ENCODE results near the gene GPC6.

Gene GPC6

GRCh38 chr13:93325303-93326233 is 99.0 kb downstream of the GPC6 start:
- DNase-seq: no peak

DNA sequence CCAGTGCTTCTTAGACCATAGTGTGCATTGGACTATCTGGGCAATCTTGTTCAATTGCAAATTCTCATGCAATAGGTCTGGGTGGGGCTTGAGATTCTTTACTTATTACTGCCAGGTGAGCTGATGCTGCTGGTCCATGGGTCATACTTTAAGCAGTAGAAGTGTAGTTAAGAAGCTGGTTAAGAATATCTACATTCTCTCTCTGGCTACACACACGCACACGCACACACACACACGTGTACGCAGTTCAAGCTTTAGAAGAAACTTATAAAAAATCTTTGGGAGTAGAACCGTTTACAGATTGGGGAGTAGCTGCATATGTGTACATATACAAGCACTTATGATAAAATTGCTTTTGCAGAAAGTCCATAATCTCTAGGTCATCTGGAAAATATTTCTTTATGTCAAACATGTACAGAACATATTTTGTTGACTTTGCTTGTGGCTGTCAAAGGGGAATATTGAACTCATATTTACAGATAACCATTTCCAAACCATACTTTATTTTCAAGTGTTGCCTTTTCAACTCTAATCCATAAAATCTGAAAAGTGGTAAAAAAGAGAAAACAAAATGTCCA is 99.7 kb downstream of the GPC6 start:
- DNase-seq: no peak

DNA sequence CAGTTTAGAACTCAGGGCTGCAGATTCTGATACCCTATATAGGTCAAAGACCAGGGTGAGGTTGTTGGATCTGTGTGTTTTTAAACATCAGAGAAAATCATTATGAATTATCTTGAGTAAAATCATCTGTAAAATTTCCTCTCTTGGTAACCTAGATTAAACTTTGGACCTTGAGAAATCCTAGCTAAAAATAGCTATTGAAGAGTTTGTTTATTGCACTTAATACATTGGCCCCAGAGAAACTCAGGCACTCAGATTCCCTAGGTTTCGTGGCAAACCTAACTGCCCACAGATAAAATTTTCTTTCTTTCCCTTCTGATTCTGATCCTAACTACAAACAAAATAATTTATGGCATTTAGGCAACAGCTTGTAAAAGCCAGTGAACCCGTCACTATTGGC is 102.3 kb downstream of the GPC6 start:
- no peak for DNase-seq

- DNase-seq: no peak
Observed at GRCh38 chr13:93336728-93337127, 110.1 kb downstream of the GPC6 start.

DNA sequence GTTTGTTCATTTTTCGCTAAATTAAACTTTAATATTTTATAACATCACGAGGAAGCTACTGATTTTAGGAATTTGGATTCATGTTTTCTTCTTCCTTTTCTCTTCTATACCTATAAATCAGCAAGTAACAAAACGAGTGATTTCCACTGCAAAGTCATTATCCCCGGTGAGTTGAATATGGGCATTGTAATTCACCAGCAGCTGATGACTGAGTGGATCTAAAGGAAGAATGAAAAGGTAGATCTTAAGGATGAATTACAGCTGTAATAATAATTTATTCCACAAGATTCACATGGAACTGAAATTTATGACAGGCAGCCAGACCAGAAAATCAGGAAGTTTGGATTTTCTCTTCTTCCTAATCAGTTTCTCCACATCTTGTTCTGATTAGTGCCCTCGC is 111.4 kb downstream of the GPC6 start:
- DNase-seq: no peak

DNA sequence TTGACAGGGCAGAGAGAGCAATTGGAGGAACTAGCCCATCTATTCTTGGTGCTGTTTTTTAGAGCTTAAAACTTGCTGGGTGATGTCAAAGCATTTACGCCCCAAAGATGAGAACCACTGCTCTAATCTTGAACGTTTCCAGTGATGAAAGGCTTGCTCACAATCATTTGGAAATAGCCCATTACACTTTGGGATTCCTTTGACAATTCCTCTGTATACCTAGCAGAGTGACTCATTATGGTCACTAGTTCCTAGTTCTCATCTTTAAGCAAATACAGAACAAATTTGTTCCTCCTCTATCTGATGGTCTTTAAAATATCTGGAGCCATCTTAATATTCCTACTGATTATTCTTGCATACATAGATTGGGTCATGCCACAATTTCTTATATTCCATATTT is 112.3 kb downstream of the GPC6 start:
- no peak for DNase-seq

GRCh38 chr13:93339550-93339949 is 112.9 kb downstream of the GPC6 start:
- no peak for DNase-seq

- no peak for DNase-seq
Observed at GRCh38 chr13:93341517-93341916, 114.9 kb downstream of the GPC6 start.

GRCh38 chr13:93343097-93343496 is 116.5 kb downstream of the GPC6 start:
- no peak for DNase-seq

DNA sequence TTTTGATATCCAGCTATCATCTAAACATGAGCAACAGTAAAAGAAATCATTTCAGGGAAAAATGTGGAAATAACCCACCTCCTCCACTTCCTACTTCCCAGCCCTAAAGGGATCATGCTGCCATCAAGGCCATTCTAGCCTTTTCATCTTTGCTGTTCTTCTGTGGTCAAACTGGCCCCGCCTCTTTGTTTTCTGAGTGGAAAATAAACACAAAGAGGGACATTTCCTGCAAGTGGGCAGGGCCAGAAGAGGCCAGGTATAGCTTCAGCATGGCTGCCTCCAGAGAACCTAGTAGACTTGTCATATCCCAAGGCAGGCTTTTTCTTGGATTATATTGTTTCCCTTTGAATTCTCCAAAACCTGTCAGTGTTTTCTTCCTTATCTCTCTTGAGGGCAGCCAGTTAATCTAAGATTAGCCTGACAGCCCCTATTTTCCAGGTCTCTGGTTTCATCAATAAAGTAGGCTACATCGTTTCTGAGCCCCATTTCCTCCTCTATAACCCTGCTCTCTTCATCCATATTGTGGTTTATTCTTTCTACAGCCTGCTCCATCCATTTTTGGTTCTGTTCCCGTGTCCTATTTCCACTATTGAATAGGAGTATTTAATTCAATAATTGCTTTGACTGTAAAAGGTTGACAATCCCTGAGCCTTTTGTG is 117.6 kb downstream of the GPC6 start:
- DNase-seq: no peak

DNA sequence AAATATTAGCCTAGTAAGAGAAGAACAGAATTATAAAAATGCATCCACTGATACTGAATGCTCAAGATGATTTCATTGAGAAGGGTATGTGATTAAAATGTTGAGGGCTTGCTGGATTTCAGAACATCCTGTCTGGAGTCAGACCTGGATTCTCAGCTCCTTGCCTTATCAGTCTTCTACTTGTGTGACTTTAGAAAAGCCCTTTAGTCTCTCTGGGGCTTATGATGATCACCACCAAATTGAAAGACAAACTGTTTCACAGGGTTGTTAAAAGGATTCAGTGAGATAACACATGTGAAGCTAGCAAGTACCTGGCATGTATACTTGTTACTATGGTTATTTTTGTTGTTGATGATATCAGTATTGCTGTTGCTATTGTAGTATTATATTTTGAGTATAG is 118.4 kb downstream of the GPC6 start:
- DNase-seq: no peak

GRCh38 chr13:93345770-93346169 is 119.2 kb downstream of the GPC6 start:
- DNase-seq: no peak

DNA sequence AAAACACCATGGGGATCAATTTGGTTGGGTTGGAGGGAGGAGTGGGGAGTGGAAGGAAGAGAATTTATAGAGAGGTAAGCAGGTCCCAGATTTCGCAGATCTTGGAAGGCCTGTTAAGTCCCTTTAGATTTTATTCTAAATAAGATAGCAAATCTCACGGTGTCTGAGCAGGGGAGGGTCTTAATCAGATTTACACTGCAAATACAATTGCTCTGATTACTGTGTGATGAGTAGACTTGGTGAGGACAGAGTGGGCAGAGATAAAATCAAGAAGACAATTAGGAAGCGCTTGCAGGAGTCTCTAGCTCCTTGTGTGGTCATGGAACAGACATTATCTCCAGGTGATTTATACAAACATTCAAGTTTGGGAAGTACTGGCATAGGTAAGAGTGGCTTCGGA is 126.0 kb downstream of the GPC6 start:
- DNase-seq: no peak

DNA sequence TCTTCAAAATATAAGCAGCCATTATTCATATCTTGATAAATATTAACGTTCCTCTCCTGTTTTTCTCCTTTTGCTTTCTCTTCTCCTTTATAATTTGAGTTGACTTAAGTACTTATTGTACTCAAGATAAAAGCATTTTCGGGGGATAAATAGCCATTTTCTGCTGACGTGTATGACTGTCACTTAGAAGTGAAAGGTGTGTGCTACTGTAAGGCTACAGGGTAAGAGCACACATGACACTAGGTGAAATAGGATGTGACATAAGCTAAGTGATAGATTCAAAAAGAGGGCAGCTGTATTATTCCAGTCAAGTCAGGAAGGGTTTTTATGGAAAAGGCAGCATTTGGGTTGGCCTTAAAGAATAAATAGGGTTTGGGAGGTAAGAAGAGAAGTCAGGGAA is 128.5 kb downstream of the GPC6 start:
- DNase-seq: no peak

DNA sequence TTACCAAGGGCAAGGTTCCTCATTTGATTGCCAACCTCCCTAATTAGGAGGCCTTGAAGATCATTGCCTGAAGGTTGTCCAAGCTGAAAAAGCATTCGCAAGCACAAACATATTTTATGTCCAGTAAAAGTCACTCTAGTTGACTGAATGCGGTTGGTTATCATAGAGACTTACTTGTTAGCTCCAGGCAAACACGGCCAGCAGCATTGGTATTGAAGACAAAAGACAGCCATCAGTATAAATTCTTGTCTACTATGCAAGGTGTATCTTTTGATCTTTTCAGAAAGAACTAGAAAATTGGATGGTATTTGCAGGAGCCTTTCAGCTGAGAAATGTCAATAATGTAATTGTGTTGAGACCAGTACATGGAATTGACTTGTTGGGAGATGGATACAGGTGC is 129.9 kb downstream of the GPC6 start:
- DNase-seq: peak; percentile 42

DNA sequence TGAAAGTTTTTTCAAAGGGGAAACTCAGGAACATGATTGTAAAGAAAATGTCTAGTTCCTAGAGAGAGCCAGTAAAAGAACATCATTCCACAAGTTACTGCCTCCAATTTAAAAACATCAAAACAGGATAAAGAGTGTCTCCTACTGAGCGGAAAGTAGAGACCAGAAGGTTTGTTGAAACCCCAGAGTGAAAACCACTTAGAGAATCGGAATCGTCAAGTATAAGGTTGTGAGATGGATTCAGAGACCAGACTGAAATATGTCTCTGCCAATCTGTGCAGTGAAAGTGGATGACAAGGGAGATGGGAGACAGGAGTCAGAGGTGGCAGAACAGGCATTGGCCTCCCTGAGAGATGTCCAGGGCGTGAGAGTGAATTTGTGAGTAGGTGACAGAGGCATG is 133.4 kb downstream of the GPC6 start:
- DNase-seq: no peak

- DNase-seq: peak; percentile 67
Observed at GRCh38 chr13:93361703-93362102, 135.1 kb downstream of the GPC6 start.

DNA sequence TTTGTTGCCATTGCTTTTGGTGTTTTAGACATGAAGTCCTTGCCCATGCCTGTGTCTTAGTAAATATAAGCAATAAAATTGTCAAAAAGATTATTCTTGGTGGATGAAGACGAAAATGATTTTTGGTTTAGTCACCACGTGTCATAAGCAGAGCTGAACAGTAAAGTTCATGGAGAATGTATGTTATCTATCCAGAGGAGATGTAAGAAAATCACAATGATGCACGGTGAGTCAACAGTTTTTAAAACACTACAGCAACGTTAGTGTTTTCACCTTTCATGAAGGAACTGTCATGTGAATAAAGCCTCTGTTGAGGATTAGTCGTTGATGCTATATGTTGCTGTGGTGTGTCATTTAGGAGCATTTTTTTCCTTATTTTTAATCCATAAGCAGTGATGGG is 137.6 kb downstream of the GPC6 start:
- no peak for DNase-seq

DNA sequence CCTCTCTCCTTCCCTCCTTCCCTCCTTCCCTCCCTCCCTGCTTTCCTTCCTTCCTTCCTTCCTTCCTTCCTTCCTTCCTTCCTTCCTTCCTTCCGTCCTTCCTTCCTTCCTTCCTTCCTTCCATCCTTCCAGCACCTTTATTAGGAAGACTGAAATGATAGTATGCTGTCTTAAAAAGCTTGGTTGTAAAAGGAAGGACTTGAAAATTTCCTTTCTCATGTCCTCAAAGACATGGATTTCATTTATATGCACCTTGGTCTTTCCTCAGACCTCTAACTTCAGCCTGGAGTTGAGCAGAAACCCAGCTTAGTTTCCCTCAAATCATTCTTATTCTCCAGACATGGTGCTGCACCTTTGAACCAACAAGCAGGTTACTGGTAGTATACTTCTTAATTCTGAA is 141.7 kb downstream of the GPC6 start:
- DNase-seq: no peak

- DNase-seq: no peak
Observed at GRCh38 chr13:93368718-93369117, 142.1 kb downstream of the GPC6 start.

DNA sequence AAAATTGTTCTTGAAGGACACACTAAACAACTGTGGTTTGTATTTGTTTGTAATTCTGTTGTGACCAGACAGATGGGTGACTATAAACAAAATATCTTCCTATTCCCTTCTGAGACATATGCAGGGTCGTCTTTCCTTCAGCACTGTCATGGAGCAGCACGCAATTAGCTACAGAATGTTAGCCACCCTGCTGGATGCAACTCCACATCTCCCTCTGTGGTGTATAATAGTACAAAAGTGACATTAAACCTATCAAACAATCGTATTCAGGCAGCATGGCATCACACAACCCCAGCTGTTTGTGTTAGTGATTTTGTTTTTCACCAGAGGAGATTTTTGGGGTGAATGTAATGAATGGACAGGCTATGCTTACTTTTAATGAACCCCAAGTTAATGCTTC is 146.2 kb downstream of the GPC6 start:
- DNase-seq: no peak

DNA sequence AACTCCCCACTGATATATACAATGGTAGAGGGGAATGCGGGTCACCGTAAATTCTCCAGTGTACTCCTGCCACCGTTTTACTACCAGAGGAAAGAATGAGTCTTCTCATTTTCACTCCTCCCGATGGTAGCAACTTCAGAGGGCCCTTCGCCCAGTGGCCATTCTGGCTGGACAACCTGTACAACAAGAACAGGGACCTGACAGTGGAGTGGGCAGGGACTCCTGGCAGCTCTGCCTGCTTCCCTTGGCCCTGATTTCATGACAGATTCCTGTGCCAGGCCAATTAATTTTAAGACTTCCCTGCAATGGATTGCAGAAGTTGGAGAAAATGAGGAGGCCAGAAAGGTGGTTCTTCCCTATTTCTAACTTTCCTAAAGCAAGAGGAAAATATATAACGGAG is 148.9 kb downstream of the GPC6 start:
- no peak for DNase-seq

GRCh38 chr13:93377196-93377595 is 150.6 kb downstream of the GPC6 start:
- DNase-seq: no peak

- no peak for DNase-seq
Observed at GRCh38 chr13:93378184-93378583, 151.6 kb downstream of the GPC6 start.
